ENCODE measurements around the gene PRKCD. TPM values are rescaled to one million over a fixed set of nuclear protein-coding genes. Genes with fewer than 3 reads are reported as not detected.

The PRKCD gene
- total RNA-seq, 1 donor from 2014 or later = 36.3 TPM

- Histone ChIP-seq H3K4me1 (peaks cover 3 to 35% of the 10 kb centered on the region in 2 donors), H3K4me3 (no peak overlapping the region), H3K27ac (peak overlapping the region in 1 of 2 donors; percentile 40), H3K27me3 (no peaks in the 10 kb centered on the region), H3K36me3 (peaks cover 38 to 46% of the 10 kb centered on the region in 2 donors), H3K9me3 (no peaks in the 10 kb centered on the region)
- intact Hi-C loops (cut with DNase I) = no loop called here
- TF ChIP-seq CTCF (IDR thresholded peaks at IDR 0.05) = no peak
- peak in 1 of 2 donors; percentile 59 for DNase-seq (ENCODE audit: low spot score in 2 of 2)
Observed at GRCh38 chr3:53191836-53192480, 30.9 kb downstream of the PRKCD start.

- TF ChIP-seq CTCF (IDR thresholded peaks at IDR 0.05) = no peak
- no peaks in the 10 kb centered on the region for H3K9me3 ChIP-seq
- peaks cover 32 to 39% of the 10 kb centered on the region in 2 donors for H3K36me3 ChIP-seq
- peak overlapping the region; percentile 80 to 82 for H3K27ac ChIP-seq
- H3K4me1 ChIP-seq = peaks cover 3 to 35% of the 10 kb centered on the region in 2 donors
- no peak overlapping the region for H3K4me3 ChIP-seq
- no peaks in the 10 kb centered on the region for H3K27me3 ChIP-seq
- DNase-seq (ENCODE audit: low spot score in 2 of 2) = no peak
- intact Hi-C loops (cut with DNase I) = no loop called here
Observed at GRCh38 chr3:53192608-53193007, 31.6 kb downstream of the PRKCD start.

GRCh38 chr3:53193466-53194209, 32.6 kb downstream of the PRKCD start:
- no peak for TF ChIP-seq CTCF (IDR thresholded peaks at IDR 0.05)
- intact Hi-C loops (cut with DNase I) = loop anchor here (2.0 kb wide), 1 partner anchor 33 kb away; the partner anchor contains the start of gene PRKCD
- Histone ChIP-seq H3K36me3 (peaks cover 26 to 32% of the 10 kb centered on the region in 2 donors), H3K4me1 (peaks cover 3 to 35% of the 10 kb centered on the region in 2 donors), H3K27ac (peak overlapping the region; percentile 80 to 82), H3K9me3 (no peaks in the 10 kb centered on the region), H3K4me3 (peak overlapping the region in 1 of 2 donors; percentile 23), H3K27me3 (no peaks in the 10 kb centered on the region)
- peak in 1 of 2 donors; percentile 79 for DNase-seq (ENCODE audit: low spot score in 2 of 2)

- Histone ChIP-seq H3K9me3 (no peaks in the 10 kb centered on the region), H3K4me1 (peaks cover 3 to 35% of the 10 kb centered on the region in 2 donors), H3K36me3 (peaks cover 19 to 24% of the 10 kb centered on the region in 2 donors), H3K4me3 (no peak overlapping the region), H3K27ac (peak overlapping the region; percentile 80 to 82), H3K27me3 (no peaks in the 10 kb centered on the region)
- TF ChIP-seq CTCF (IDR thresholded peaks at IDR 0.05) = no peak
- DNase-seq (ENCODE audit: low spot score in 2 of 2) = peak; percentile 36 to 78
- intact Hi-C loops (cut with DNase I) = loop anchor here (2.0 kb wide), 1 partner anchor 34 kb away; the partner anchor contains the start of gene PRKCD
Observed at GRCh38 chr3:53194210-53195065, 33.4 kb downstream of the PRKCD start.

- H3K4me3 ChIP-seq = no peak overlapping the region
- H3K4me1 ChIP-seq = peaks cover 3 to 35% of the 10 kb centered on the region in 2 donors
- peak overlapping the region; percentile 80 to 82 for H3K27ac ChIP-seq
- no peak for TF ChIP-seq CTCF (IDR thresholded peaks at IDR 0.05)
- DNase-seq (ENCODE audit: low spot score in 2 of 2) = no peak
- peaks cover 13 to 18% of the 10 kb centered on the region in 2 donors for H3K36me3 ChIP-seq
- H3K9me3 ChIP-seq = no peaks in the 10 kb centered on the region
- H3K27me3 ChIP-seq = no peaks in the 10 kb centered on the region
- intact Hi-C loops (cut with DNase I) = loop anchor here (2.0 kb wide), 1 partner anchor 34 kb away; the partner anchor contains the start of gene PRKCD
Observed at GRCh38 chr3:53195066-53195450, 34.0 kb downstream of the PRKCD start.

All from ascending aorta (tissue), 2 donors.